GM19238 (cell line): ENCODE results near the gene RPS19.
"Not testable (repeated sequence)": the region's sequence is repeated elsewhere in the genome, so short reads cannot be mapped to it uniquely, and the experiment has no call there.

Experiments
- DNase-seq: peaks from one replicate; pipeline ENCODE4 v3.0.0; 2011; ENCODE audit warnings: low spot score; ENCODE audit not compliant: insufficient read length

Gene RPS19

DNA sequence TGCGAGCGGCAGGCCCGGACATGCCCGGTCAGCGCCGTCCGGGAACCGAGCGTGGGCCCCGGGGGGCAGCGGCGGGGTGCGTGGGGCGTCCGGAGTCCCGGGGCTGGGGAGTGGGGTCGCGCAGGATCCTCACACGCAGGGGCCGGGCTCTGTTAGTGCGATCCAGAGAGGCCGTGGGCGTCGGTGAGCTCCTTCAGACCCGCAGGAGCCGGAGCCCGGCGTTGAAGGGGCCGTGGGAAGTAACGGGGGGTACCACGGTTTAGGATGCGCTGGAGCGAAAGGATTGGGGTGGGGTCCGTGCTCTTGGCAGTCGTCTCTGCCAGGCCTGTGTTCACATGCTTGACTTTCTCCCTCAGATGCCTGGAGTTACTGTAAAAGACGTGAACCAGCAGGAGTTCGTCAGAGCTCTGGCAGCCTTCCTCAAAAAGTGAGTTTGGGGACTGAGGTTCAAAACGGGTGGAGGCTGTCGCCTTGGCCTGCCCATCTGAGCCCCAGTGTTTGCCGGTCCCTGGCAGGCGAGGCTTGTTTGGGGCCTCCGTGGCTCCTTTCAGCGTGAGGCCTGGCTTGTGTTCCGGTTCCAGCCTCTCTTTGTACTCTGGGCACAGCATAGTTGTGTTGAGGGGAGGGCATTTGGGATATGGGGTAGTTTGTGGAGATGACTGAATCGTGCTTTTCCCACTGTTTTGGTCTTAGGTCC, 512 bp downstream of the RPS19 start:
- no peak for DNase-seq

DNA sequence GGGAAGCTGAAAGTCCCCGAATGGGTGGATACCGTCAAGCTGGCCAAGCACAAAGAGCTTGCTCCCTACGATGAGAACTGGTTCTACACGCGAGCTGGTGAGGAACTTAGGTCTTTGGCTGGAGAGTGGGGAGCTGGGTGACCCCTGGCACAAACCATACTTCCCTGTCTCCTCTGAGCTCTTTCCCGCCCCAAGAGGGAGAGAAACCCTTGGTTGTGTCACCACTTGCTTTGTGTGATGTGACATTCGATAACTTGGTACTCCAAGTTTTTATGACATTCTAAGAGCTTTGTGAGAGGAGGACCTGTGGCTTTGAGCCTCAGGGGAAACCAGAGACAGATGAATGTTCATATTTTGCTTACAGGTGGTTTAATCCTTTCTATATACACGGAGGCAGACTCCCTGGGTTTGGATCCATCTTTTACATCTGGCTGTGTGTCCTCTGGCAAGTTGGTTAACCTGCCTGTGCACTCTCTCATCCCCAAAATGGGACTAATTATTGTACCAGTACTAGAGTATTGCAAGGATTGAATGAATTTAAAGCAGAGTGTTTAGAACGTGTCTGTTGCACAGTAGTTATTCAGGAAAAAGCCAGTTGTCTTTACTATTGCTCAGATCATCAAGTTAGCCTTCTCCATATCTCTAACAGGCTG, 1.2 kb downstream of the RPS19 start:
- no peak for DNase-seq

GRCh38 chr19:41861846-41862245, 1.8 kb downstream of the RPS19 start:
- DNase-seq: no peak

DNA sequence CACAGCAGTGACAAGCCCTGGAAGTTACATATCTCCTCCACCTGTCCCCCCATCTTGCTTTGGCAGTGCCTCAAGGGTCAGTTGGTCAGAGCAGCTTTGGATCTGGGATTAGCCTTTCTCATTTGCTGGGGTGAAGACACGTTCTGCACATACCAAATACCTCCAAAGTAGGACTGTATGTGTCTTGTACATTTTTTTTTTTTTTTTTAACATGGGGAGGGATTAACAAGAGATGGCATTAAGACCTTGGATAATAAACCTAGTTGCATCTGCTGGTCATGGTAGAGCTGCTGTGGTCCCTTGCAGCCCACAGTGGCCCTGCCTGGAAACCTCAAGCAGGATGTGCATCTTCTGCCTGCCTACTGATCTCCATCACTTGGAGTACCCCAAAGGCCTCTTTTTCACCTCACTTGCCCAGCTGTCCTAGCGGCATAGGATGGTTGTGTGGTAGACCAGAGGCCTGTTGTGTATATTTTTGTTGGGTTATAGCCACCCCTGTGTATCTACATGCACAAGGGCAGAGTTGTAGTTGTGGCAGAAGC, 2.5 kb downstream of the RPS19 start:
- no peak for DNase-seq

DNA sequence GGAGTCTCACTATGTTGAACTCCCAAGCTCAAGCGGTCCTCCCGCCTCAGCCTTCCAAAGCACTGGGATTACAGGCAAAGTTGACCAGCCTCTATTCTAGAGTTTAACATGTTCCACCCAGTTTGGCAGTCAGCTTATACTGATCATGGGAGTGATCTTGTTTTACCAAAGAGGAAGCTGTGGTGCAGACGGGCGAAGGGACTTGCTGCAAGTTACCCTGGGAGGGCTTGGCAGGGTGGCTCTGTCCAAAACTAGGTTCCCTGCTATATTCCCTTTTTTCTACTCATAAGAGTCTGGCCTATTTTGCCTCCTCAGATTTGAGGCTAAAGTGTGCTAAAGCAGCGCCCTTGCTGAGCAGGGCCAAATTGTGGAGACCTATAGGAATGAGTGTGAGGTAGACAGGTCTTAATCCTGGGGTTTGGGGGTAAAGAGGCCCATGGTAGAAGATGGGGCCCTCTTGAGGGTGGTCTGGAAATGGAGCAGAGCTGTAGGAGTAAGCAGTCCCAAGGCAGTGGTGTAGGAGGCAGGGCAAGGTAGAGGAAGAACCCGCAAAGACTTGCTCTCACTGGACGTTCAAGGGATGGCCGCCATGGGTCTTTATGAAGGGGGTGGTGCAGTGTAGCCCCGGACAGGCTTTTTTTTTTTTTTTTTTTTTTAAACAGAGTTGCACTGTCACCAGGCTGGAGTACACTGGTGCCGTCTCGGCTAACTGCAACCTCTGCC, 3.3 kb downstream of the RPS19 start:
- DNase-seq: no peak

GRCh38 chr19:41864374-41864773, 4.3 kb downstream of the RPS19 start:
- no peak for DNase-seq

GRCh38 chr19:41866284-41866683, 6.2 kb downstream of the RPS19 start:
- DNase-seq: no peak

- no peak for DNase-seq
Observed at GRCh38 chr19:41868120-41868988, 8.3 kb downstream of the RPS19 start.

DNA sequence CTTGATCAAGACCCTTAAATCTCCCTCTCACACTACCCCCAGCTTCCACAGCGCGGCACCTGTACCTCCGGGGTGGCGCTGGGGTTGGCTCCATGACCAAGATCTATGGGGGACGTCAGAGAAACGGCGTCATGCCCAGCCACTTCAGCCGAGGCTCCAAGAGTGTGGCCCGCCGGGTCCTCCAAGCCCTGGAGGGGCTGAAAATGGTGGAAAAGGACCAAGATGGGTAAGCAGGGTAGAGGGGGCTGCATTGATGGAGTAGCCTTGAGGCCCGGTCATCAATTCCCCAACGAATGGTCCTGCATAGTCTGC, 8.9 kb downstream of the RPS19 start:
- no peak for DNase-seq

GRCh38 chr19:41869374-41869955, 9.4 kb downstream of the RPS19 start:
- no peak for DNase-seq

GRCh38 chr19:41870401-41870873, 10.4 kb downstream of the RPS19 start:
- no peak for DNase-seq

- DNase-seq: peak; percentile 76
Observed at GRCh38 chr19:41871573-41872383, 11.7 kb downstream of the RPS19 start.

GRCh38 chr19:41872384-41872774, 12.3 kb downstream of the RPS19 start:
- DNase-seq: no peak

DNA sequence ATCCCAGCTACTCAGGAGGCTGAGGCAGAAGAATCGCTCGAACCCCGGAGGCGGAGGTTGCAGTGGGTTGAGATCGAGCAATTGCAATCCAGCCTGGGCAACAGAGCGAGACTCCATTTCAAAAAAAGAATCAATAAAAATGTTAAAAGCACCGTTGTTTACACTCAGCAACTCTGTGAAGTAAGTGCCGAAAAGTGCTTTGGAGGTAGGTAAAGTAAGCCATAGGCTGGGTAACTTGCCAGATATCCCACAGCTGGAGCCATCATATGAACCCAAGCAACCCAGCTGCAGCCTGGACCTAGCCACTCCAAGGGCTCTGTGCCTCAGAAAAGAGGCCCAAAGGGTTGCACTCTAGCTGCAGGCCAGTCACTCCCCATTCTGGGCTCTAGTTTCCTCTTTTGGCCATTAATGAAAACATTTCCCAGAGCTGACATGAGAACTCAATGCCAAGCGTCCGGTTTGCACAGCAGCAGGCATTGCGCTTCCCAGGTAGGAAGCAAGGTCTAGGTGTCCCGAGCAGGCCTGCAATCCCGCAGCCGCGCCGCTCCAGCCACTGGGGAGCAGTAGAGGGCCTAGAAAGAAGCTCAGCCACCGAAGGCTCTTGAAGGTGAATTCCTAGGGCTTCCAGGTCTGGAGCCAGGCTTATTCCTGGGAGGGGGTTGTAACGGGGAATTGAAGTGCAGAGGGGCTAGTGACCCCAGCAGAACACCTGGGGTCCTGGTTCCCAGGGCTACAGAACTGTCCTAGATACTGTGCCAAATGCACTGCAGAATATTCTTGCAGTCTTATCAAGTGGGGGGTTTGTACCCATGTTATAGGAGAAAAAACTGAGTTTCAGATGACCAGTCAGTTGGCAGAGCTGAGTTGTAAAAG, 13.0 kb downstream of the RPS19 start:
- no peak for DNase-seq

DNA sequence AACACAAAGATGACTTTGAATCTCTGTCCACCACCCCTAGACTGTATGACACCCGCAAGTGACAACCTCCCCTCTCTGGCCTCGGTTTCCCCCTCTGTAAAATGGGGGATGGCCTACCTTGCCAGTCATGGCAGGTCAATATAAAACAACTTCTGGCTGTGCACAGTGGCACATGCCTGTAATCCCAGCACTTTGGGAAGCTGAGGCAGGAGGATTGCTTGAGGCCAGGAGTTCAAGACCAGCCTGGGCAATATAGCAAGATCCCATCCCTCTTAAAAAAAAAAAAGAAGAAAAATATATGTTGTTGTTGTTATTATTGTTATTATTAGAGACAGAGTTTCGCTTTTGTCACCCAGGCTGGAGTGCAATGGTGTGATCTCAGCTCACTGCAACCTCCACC, 15.9 kb downstream of the RPS19 start:
- not testable (repeated sequence) for DNase-seq

- DNase-seq: peak; percentile 76
Observed at GRCh38 chr19:41876847-41877832, 17.1 kb downstream of the RPS19 start, which contains the start of gene CD79A. Gene CD79A, plus strand, starts transcription at chr19:41877279. Its CDS starts 26 bp downstream, at chr19:41877305.
